Liver (tissue), 9 donors: ENCODE results near the gene TMED1. TPM values are rescaled to one million over a fixed set of nuclear protein-coding genes. Genes with fewer than 3 reads are reported as not detected.

Experiments
- DNase-seq: peaks from one replicate; pipeline ENCODE4 v3.0.0-alpha.2; 2017; ENCODE audit warnings: low spot score
- H3K27ac ChIP-seq, 2 donors: one replicate each; pipeline ENCODE4 v1.7.0; 2013; ENCODE audit warnings: inconsistent platforms in 2 of 2, low read length in 2 of 2, control low read depth in 1 of 2, low read depth in 1 of 2, mild to moderate bottlenecking in 1 of 2
- H3K27me3 ChIP-seq, 4 donors: one replicate each; pipeline versions ENCODE4 v1.6.1 to v1.7.0; 2013; ENCODE audit warnings: low read length in 3 of 4, inconsistent platforms in 1 of 4, mild to moderate bottlenecking in 1 of 4, moderate library complexity in 1 of 4; ENCODE audit not compliant: control insufficient read depth in 4 of 4, insufficient read depth in 4 of 4
- H3K36me3 ChIP-seq, 4 donors: one replicate each; pipeline versions ENCODE4 v1.6.1 to v1.7.0; 2013; ENCODE audit warnings: low read length in 3 of 4, mild to moderate bottlenecking in 3 of 4, low read depth in 1 of 4, moderate library complexity in 1 of 4; ENCODE audit not compliant: control insufficient read depth in 4 of 4, insufficient read depth in 3 of 4
- H3K4me1 ChIP-seq, 4 donors: one replicate each; pipeline versions ENCODE4 v1.6.1 to v1.7.0; 2013; ENCODE audit warnings: low read length in 3 of 4, mild to moderate bottlenecking in 3 of 4, moderate library complexity in 1 of 4; ENCODE audit not compliant: control insufficient read depth in 4 of 4, insufficient read depth in 4 of 4
- H3K4me3 ChIP-seq, 3 donors: one replicate each; pipeline versions ENCODE4 v1.6.1 to v1.7.0; 2013; ENCODE audit warnings: low read length in 3 of 3, control low read depth in 1 of 3, low read depth in 1 of 3, mild to moderate bottlenecking in 1 of 3
- H3K9ac ChIP-seq, 2 donors: one replicate each; pipeline ENCODE4 v1.7.0; 2013; ENCODE audit warnings: low read length in 2 of 2, mild to moderate bottlenecking in 2 of 2, moderate library complexity in 2 of 2, control low read depth in 1 of 2, low read depth in 1 of 2
- H3K9me3 ChIP-seq, 4 donors: one replicate each; pipeline versions ENCODE4 v1.6.1 to v1.7.0; 2013; ENCODE audit warnings: low read length in 3 of 4; ENCODE audit not compliant: control insufficient read depth in 4 of 4
- EGR1 ChIP-seq, 2 donors: IDR thresholded peaks; 2 replicates each; pipeline ENCODE4 v1.6.1; 2016 to 2018; ENCODE audit warnings: antibody characterized with exemption in 2 of 2, low read depth in 2 of 2
- FOXA2 ChIP-seq: IDR thresholded peaks from 2 replicates; pipeline ENCODE4 v1.6.1; 2016; ENCODE audit warnings: antibody characterized with exemption
- GABPA ChIP-seq, 2 donors: IDR thresholded peaks in 1 of 2; conservative IDR thresholded peaks in 1 of 2; 2 replicates each; pipeline ENCODE4 v1.6.1; 2016; ENCODE audit warnings: antibody characterized with exemption in 2 of 2, mild to moderate bottlenecking in 1 of 2, moderate library complexity in 1 of 2
- HNF4A ChIP-seq, 2 donors: conservative IDR thresholded peaks; 2 replicates each; pipeline ENCODE4 v1.6.1; 2016; ENCODE audit warnings: antibody characterized with exemption in 2 of 2, mild to moderate bottlenecking in 2 of 2
- HNF4G ChIP-seq: IDR thresholded peaks from 2 replicates; pipeline ENCODE4 v1.6.1; 2016; ENCODE audit warnings: antibody characterized with exemption
- RAD21 ChIP-seq, 2 donors: IDR thresholded peaks; 2 replicates each; pipeline ENCODE4 v1.6.1; 2016; ENCODE audit warnings: antibody characterized with exemption in 2 of 2, mild to moderate bottlenecking in 2 of 2
- RXRA ChIP-seq, 2 donors: IDR thresholded peaks; 2 replicates each; pipeline ENCODE4 v1.6.1; 2017 to 2018; ENCODE audit warnings: antibody characterized with exemption in 2 of 2, mild to moderate bottlenecking in 1 of 2
- TAF1 ChIP-seq: conservative IDR thresholded peaks from 2 replicates; pipeline ENCODE4 v1.6.1; 2016; ENCODE audit warnings: antibody characterized with exemption, mild to moderate bottlenecking
- whole genome bisulfite sequencing: extraction: QIAGEN DNeasy Blood & Tissue Kit; methylation state at CpG from one replicate; pipeline ENCODE4 v1.1.7; 2013; 5-methylcytosine and 5-hydroxymethylcytosine counted together
- polyA plus RNA-seq, 2 donors: library from polyadenylated mRNA; stranded (reverse) in 1 of 2; unstranded in 1 of 2; fragments of 200-250 nt in 1 of 2; fragments of >200 nt in 1 of 2; fragmentation: Nextera tagmentation in 1 of 2; extraction: Ambion mirVana in 1 of 2; gene quantifications; one replicate each; pipeline versions ENCODE4 v1.2.1 to v1.2.3, GENCODE V29; 2013 to 2015
- total RNA-seq, 2 donors: library from RNA; depleted of rRNA; stranded (reverse); fragments of >200 nt; gene quantifications; one replicate each; pipeline ENCODE4 v1.2.3, GENCODE V29; 2014
- TF ChIP-seq, protein P1 (sequence below): IDR thresholded peaks from 2 replicates; pipeline ENCODE4 v1.6.1; 2016; ENCODE audit warnings: antibody characterized with exemption
- TF ChIP-seq, protein P2 (sequence below): IDR thresholded peaks from 2 replicates; pipeline ENCODE4 v1.6.1; 2016; ENCODE audit warnings: antibody characterized with exemption, mild to moderate bottlenecking
- TF ChIP-seq, protein P3 (sequence below): fragments of 150-350 bp; IDR thresholded peaks from 2 replicates; pipeline ENCODE4 v1.5.1; 2017; ENCODE audit warnings: improper control_type of control experiment, low read depth, low read length; ENCODE audit not compliant: missing input control
- TF ChIP-seq, protein P4 (sequence below): IDR thresholded peaks from 2 replicates; pipeline ENCODE4 v1.6.1; 2016; ENCODE audit warnings: antibody characterized with exemption
- donor health status: healthy.
- donor health status: healthy.
- donor health status: healthy.
- donor health status: healthy.
- donor health status: healthy.

Gene TMED1
- total and polyA plus RNA-seq, 4 donors = 17.8 to 34.7 (median 26.6) TPM

DNA sequence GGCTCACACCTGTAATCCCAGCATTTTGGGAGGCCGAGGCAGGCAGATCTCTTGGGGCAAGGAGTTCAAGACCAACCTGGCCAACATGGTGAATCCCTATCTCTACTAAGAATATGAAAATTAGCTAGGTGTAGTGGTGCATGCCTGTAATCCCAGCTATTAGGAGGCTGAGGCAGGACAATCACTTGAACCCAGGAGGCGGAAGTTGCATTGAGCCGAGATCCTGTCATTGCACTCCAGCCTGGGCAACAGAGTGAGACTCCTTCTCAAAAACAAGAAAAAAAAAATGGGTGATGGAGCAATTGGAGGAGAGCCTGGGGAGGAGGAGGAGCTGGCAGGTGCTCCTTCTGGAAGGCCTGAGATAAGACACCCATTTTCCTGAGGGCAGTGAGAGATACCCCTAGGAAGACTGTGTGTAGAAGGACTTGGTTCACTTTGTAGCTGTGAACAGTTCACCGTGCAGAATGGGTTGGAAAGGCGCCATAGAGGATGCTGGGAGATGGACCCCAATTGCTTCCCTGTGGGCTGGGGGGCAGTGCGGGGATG is 26.6 kb upstream of the TMED1 start:
- Histone ChIP-seq H3K27ac (no peak overlapping the region), H3K9me3 (no peaks in the 10 kb centered on the region), H3K4me3 (no peak overlapping the region), H3K4me1 (peaks cover 0 to 5% (median 0%) of the 10 kb centered on the region in 4 donors), H3K36me3 (no peaks in the 10 kb centered on the region), H3K9ac (no peak overlapping the region), H3K27me3 (no peaks in the 10 kb centered on the region)
- TF ChIP-seq RAD21 (IDR thresholded peaks at IDR 0.05) = no peak
- no peak for TF ChIP-seq FOXA2
- TF ChIP-seq, protein P1, sequence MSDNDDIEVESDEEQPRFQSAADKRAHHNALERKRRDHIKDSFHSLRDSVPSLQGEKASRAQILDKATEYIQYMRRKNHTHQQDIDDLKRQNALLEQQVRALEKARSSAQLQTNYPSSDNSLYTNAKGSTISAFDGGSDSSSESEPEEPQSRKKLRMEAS = no peak
- no peak for TF ChIP-seq TAF1
- TF ChIP-seq RXRA (IDR thresholded peaks at IDR 0.05) = no peak
- no peak for TF ChIP-seq GABPA (IDR thresholded peaks at IDR 0.05 in 1 of 2, conservative IDR thresholded peaks at IDR 0.05 in 1 of 2)
- no peak for TF ChIP-seq HNF4A (conservative IDR thresholded peaks at IDR 0.05)
- TF ChIP-seq, protein P2, sequence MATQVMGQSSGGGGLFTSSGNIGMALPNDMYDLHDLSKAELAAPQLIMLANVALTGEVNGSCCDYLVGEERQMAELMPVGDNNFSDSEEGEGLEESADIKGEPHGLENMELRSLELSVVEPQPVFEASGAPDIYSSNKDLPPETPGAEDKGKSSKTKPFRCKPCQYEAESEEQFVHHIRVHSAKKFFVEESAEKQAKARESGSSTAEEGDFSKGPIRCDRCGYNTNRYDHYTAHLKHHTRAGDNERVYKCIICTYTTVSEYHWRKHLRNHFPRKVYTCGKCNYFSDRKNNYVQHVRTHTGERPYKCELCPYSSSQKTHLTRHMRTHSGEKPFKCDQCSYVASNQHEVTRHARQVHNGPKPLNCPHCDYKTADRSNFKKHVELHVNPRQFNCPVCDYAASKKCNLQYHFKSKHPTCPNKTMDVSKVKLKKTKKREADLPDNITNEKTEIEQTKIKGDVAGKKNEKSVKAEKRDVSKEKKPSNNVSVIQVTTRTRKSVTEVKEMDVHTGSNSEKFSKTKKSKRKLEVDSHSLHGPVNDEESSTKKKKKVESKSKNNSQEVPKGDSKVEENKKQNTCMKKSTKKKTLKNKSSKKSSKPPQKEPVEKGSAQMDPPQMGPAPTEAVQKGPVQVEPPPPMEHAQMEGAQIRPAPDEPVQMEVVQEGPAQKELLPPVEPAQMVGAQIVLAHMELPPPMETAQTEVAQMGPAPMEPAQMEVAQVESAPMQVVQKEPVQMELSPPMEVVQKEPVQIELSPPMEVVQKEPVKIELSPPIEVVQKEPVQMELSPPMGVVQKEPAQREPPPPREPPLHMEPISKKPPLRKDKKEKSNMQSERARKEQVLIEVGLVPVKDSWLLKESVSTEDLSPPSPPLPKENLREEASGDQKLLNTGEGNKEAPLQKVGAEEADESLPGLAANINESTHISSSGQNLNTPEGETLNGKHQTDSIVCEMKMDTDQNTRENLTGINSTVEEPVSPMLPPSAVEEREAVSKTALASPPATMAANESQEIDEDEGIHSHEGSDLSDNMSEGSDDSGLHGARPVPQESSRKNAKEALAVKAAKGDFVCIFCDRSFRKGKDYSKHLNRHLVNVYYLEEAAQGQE = no peak
- TF ChIP-seq, protein P3, sequence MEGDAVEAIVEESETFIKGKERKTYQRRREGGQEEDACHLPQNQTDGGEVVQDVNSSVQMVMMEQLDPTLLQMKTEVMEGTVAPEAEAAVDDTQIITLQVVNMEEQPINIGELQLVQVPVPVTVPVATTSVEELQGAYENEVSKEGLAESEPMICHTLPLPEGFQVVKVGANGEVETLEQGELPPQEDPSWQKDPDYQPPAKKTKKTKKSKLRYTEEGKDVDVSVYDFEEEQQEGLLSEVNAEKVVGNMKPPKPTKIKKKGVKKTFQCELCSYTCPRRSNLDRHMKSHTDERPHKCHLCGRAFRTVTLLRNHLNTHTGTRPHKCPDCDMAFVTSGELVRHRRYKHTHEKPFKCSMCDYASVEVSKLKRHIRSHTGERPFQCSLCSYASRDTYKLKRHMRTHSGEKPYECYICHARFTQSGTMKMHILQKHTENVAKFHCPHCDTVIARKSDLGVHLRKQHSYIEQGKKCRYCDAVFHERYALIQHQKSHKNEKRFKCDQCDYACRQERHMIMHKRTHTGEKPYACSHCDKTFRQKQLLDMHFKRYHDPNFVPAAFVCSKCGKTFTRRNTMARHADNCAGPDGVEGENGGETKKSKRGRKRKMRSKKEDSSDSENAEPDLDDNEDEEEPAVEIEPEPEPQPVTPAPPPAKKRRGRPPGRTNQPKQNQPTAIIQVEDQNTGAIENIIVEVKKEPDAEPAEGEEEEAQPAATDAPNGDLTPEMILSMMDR = no peak
- TF ChIP-seq EGR1 (IDR thresholded peaks at IDR 0.05; ENCODE audit: low read depth in 2 of 2) = no peak
- TF ChIP-seq, protein P4, sequence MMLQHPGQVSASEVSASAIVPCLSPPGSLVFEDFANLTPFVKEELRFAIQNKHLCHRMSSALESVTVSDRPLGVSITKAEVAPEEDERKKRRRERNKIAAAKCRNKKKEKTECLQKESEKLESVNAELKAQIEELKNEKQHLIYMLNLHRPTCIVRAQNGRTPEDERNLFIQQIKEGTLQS = no peak
- no peak for TF ChIP-seq HNF4G
- WGBS = 89% methylated on average over 6 of the region's 6 CpGs
- no peak for DNase-seq

DNA sequence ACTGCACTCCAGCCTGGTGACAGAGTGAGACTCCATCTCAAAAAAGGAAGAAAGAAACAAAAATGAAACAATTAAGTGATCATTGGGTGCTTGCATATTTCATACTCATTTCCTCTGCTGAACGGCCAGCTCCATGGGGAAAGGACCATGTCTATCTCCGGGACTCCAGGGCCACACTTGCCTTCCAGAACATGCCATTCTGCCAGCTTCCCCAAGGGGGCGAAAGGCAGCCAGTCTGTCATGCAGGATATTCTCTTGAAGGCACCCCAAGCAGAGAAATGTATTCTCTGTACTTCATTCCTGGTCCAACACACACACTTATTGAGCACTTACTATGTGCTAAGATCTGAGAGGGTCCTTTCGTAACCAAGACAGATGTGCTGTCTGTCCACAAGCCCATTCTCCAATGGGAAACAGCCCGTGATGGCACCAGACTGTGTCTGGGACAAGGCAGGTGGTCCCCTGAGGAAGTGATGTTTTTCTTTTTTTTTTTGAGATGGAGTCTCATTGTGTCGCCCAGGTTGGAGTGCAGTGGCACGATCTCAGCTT is 25.2 kb upstream of the TMED1 start:
- Histone ChIP-seq H3K9ac (no peak overlapping the region), H3K9me3 (no peaks in the 10 kb centered on the region), H3K4me3 (no peak overlapping the region), H3K27me3 (no peaks in the 10 kb centered on the region), H3K36me3 (no peaks in the 10 kb centered on the region), H3K4me1 (peaks cover 0 to 5% (median 0%) of the 10 kb centered on the region in 4 donors), H3K27ac (no peak overlapping the region)
- peak in 1 of 2 donors; percentile 34 for TF ChIP-seq RAD21 (IDR thresholded peaks at IDR 0.05)
- TF ChIP-seq, protein P2 = no peak
- TF ChIP-seq, protein P3 = peak; percentile 35
- 70% methylated on average over 7 of the region's 7 CpGs for WGBS
- DNase-seq = no peak
